ENCODE measurements around the gene CTIF.
"Not testable (repeated sequence)": the region's sequence is repeated elsewhere in the genome, so short reads cannot be mapped to it uniquely, and the experiment has no call there.

CTIF gene

DNA sequence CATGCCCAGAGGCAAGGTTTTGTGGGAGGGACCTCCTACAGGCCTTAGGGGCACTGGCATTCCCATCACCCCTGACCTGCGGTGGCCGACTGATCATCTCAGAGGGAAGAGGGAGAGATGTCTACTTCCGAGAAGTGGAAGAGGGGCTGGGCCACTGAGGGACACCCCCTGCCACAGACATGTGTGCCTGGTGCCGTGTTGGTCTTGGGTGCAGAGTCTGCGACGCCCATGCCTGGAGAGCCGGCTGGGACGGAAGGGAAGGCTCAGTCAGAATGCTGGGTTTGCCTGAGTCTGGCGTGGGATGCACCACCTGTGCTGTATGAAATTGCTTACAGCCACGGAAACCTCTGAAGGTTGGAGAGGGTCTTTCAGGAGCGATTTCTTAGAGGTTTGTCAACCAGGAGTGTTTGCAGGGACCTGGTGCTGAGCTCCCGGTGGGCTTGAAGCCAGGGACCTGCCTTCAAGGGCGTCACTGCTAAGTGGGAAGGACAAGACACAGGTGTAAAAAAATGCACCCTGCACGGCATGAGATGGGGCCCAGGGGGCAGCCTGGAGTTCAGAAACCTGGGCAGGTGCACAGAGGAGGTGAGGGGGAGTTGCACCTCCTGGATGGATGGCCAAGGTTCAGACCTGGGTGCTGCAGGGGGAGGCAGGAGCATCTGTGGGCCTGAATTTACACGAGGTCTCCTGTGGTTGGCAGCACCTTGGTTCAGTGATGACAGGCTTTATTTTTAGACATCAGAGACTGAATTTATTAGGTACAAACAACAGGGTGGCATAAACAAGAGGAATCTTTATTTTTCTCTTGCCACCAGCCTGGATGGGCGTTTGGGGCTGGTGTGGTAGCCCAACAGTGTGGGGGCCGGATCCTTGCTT, 100.3 kb downstream of the CTIF start:
- Mint-ChIP-seq H3K4me3 (no peak overlapping the region), H3K9me3 (no peaks in the 10 kb centered on the region), H3K4me1 (no peaks in the 10 kb centered on the region), H3K36me3 (no peaks in the 10 kb centered on the region), H3K27ac (no peak overlapping the region), H3K27me3 (no peaks in the 10 kb centered on the region)

DNA sequence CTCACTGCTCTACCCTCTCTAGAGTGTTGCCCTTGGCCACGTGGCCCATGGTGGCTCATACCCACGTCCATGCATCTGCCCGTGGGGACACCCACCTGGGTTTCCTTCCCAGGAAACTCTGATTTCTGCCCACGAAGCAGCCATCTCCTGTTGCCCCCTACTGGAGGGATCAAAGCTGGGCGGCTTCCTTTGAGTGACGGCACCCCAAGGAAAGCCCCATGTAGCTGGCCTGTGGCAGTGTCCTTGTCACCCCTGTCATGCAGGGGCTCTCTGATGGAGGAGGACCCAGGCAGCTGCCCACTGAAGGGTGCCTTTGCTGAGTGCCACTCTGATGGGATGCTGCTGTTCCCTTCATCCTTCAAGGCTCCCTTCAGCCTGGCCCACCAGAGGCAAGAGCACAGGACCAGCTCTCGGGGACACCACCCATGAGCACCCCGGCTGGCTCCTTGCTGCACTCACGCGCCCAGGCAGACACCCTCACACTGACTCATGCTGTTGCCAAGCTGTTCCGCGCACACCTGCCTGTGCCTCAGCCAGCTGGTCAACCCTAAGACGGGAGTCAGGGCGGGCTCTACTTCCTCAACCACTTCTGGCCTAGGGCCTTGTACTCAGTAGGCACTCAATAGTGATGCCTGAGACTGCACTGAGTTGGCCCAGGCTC, 101.1 kb downstream of the CTIF start:
- no peaks in the 10 kb centered on the region for H3K9me3 Mint-ChIP-seq

DNA sequence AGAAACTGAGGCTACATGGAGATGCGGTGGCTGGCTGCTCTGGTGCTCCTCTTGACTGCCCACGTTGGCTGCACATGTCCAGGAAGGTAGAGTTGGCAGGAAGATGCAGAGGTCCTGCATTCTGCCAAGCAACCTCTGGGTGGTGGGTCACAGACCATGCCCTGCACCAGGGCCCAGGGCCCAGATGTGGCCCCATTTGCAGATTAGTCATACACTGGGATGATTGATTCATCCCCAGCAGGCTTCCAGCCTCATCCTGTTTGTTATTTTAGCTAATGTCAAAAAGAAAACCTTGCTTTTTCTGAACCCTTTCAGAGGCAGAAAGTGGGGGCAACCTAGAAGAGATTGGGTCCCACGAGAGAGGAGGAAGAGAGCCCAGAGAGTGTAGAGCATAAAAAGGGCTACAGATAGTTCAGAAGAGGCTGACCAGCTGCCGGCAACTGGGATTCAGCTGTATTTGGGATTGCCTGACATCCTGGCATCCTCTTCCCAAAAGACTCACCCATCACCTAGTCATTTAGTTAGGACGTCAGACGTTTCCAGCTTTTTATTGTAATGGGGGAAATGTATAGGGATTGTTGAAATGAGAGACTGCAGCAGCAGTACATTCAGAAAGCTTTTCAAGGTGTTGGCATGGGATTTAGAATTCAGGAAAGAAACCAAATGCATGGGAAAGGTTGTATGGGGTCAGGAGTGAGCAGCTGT, 101.9 kb downstream of the CTIF start:
- no peaks in the 10 kb centered on the region for H3K36me3 Mint-ChIP-seq
- H3K27me3 Mint-ChIP-seq, result no peaks in the 10 kb centered on the region
- H3K4me1 Mint-ChIP-seq, result no peaks in the 10 kb centered on the region
- no peak overlapping the region for H3K27ac Mint-ChIP-seq
- no peak overlapping the region for H3K4me3 Mint-ChIP-seq
- H3K9me3 Mint-ChIP-seq, result no peaks in the 10 kb centered on the region

More for the DNA sequence above, 101.1 kb downstream of the CTIF start:
- H3K27me3 Mint-ChIP-seq, result no peaks in the 10 kb centered on the region
- H3K27ac Mint-ChIP-seq, result no peak overlapping the region
- no peaks in the 10 kb centered on the region for H3K4me1 Mint-ChIP-seq
- no peaks in the 10 kb centered on the region for H3K36me3 Mint-ChIP-seq
- H3K4me3 Mint-ChIP-seq, result no peak overlapping the region

DNA sequence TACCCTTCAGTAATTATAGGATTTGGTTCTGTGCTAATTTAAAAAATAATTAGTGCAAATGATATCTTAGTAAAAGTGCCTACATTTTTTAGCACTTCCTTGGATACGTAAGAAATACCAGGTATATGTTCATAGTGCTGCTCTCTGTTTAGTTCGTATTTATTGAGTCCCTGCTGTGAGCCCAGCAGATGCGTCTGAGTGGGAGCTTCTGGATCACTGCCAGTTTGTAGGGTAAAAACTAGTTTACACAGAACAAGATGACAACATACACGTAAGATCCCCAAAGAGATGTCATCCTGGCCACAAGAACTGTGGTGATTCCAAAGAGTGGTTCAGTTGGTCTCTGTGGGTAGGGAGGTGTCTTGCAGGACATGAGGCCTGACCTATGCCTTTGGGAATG, 103.2 kb downstream of the CTIF start:
- Mint-ChIP-seq H3K27me3 (no peaks in the 10 kb centered on the region), H3K4me3 (no peak overlapping the region), H3K4me1 (no peaks in the 10 kb centered on the region), H3K36me3 (no peaks in the 10 kb centered on the region), H3K9me3 (no peaks in the 10 kb centered on the region), H3K27ac (no peak overlapping the region)

DNA sequence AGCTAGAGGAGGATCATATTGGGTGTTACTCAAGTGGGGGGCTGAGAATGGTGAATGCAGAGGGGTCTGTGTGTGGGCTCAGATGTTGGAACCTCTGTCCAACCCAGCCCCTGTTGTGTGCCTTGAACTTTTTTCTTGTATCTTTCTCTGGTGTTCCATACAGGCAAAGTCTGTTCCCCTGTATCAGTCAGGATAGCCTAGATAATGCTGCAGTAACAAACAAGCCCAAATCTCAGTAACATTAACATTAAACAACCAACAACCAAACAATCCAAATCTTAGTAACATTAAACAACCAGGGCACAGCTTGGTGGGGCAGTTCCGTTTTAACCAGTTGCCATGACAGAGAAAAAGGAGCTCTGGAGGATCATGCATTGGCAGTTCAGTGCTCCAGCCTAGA, 103.7 kb downstream of the CTIF start:
- Mint-ChIP-seq H3K27ac (no peak overlapping the region), H3K27me3 (no peaks in the 10 kb centered on the region), H3K9me3 (no peaks in the 10 kb centered on the region), H3K4me3 (no peak overlapping the region), H3K36me3 (no peaks in the 10 kb centered on the region), H3K4me1 (no peaks in the 10 kb centered on the region)

DNA sequence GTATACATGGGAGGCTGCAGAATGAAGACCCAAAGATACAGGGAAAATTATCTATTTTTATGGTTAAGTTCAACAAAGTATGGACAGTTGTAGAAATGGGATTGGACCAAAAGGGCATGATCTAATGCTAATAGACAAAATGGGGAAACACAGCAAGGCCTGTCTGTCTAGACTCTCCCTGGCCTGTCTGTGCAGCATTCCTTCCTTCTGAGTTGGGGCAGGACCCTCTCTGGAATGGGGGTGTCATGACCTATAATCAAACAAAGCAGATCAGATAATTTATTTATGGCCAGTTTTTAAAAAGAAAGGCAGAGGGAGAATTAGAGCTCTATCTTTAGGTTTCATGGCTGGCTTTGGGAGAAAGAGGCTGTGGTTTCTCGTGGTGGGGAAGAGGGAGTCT, 104.4 kb downstream of the CTIF start:
- Mint-ChIP-seq H3K9me3 (no peaks in the 10 kb centered on the region), H3K36me3 (no peaks in the 10 kb centered on the region), H3K27me3 (no peaks in the 10 kb centered on the region), H3K4me3 (no peak overlapping the region), H3K4me1 (no peaks in the 10 kb centered on the region), H3K27ac (no peak overlapping the region)

DNA sequence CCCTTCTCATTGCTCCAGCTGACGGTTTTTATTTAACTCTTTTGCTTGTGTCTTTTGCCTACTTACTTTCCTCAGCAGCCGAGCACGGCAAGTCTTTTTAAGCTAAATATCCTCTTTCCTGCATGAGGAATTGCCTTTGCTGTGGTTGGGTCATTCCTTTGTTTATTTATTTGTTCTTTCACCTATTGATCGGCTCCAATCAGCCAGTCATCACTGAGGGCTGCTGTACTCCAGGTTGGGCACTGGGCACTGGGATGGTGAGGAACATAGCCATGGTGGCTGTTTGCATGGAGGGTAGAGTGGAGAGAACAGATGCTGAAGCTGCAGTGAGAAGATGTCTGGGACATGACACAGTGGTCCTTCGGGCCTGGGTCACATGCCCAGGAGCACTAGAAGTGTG, 105.2 kb downstream of the CTIF start:
- no peak overlapping the region for H3K4me3 Mint-ChIP-seq
- H3K27me3 Mint-ChIP-seq, result no peaks in the 10 kb centered on the region
- H3K4me1 Mint-ChIP-seq, result no peaks in the 10 kb centered on the region
- no peak overlapping the region for H3K27ac Mint-ChIP-seq
- H3K36me3 Mint-ChIP-seq, result no peaks in the 10 kb centered on the region
- H3K9me3 Mint-ChIP-seq, result no peaks in the 10 kb centered on the region

DNA sequence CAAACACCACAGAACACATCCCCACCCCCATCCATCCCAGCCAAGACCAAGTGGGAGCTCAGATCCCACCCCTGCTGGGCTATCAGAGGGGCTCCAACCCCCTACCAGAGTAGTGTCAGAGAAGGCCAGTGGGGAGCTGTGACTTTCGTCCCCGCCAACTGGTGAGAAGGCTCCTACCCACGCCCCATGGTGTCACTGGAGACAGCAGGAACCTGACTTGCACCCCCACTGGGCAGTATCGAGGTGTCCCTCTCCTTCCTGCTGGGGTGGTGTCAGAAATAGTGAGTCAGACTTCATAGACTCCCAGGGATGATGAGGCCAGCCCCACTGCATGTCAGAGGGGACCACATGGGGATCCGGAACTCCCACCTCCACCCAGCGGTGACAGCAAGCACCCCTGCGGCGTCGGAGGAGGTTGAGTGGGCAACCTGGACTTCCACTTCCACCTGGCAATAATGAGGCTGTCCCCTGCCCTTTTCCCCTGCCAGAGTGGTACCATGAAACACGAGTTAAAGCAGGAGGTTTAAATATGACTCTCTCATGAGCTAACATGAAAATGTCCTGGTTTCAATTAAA, 106.7 kb downstream of the CTIF start:
- Mint-ChIP-seq H3K36me3 (no peaks in the 10 kb centered on the region), H3K27me3 (no peaks in the 10 kb centered on the region), H3K4me1 (no peaks in the 10 kb centered on the region), H3K4me3 (no peak overlapping the region), H3K27ac (no peak overlapping the region), H3K9me3 (no peaks in the 10 kb centered on the region)

DNA sequence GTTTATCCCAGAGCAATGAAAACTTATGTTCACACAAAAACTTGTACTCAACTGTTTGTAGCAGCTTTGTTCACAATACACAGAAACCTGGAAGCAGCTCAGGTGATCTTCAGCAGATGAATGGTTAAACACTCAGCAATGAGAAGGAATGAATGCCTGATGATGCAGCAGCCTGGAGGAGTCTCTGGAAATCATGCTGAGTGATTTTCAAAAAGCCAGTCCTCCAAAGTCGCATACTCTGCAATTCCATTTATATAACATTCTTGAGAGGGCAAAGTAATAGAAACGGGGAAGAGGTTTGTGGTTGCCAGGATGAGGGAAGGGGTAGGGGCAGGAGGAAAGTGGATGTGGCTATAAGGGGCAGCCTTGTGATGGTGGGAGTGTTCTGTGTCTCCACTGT, 108.1 kb downstream of the CTIF start:
- H3K4me1 Mint-ChIP-seq, result no peaks in the 10 kb centered on the region
- H3K27ac Mint-ChIP-seq, result no peak overlapping the region
- H3K4me3 Mint-ChIP-seq, result no peak overlapping the region

DNA sequence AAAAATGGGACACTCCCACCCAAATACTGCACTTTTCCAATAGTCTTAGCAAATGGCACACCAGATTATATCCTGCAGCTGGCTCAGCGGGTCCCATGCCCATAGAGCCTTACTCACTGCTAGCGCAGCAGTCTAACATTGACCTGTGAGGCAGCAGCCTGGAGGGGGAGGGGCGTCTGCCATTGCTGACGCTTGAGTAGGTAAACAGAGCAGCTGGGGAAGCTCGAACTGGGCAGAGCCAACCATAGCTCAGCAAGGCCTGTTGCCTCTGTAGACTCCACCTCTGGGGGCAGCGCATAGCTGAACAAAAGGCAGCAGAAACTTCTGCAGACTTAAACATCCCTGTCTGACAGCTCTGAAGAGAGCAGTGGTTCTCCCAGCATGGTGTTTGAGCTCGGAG, 110.4 kb downstream of the CTIF start:
- H3K9me3 Mint-ChIP-seq, result no peaks in the 10 kb centered on the region
- H3K4me1 Mint-ChIP-seq, result no peaks in the 10 kb centered on the region
- no peaks in the 10 kb centered on the region for H3K36me3 Mint-ChIP-seq
- no peaks in the 10 kb centered on the region for H3K27me3 Mint-ChIP-seq
- no peak overlapping the region for H3K4me3 Mint-ChIP-seq
- no peak overlapping the region for H3K27ac Mint-ChIP-seq

More for the DNA sequence above, 108.1 kb downstream of the CTIF start:
- Mint-ChIP-seq H3K27me3 (no peaks in the 10 kb centered on the region), H3K36me3 (no peaks in the 10 kb centered on the region), H3K9me3 (no peaks in the 10 kb centered on the region)

DNA sequence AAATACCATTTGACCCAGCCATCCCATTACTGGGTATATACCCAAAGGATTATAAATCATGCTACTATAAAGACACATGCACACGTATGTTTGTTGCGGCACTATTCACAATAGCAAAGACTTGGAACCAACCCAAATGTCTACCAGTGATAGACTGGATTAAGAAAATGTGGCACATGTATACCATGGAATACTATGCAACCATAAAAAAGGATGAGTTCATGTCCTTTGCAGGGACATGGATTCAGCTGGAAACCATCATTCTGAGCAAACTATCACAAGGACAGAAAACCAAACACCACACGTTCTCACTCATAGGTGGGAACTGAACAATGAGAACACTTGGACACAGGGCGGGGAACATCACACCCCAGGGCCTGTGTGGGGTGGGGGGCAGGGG, 115.8 kb downstream of the CTIF start:
- H3K27ac Mint-ChIP-seq, H3K27me3 Mint-ChIP-seq, H3K4me1 Mint-ChIP-seq, H3K9me3 Mint-ChIP-seq, H3K36me3 Mint-ChIP-seq, H3K4me3 Mint-ChIP-seq: not testable (repeated sequence)

DNA sequence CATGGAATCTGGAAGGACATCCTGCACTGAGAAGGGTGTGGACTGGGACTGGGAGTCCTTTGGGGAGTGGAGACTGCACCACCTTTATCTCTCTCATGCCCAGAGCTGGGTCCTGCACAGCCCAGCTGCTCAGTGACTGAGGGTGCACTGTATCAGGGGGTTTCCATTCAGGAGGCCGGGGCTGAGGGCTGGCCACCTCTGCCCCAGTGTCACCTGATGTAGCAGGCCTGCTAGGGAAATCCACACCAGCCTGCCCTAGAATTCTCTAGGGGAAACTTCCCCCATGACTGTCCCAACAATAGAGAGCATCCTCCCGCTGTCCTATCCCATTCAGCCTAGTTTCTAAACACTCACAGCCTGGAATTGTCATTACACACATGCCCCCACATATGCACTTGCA, 116.7 kb downstream of the CTIF start:
- Mint-ChIP-seq H3K27me3 (no peaks in the 10 kb centered on the region), H3K4me1 (no peaks in the 10 kb centered on the region)

DNA sequence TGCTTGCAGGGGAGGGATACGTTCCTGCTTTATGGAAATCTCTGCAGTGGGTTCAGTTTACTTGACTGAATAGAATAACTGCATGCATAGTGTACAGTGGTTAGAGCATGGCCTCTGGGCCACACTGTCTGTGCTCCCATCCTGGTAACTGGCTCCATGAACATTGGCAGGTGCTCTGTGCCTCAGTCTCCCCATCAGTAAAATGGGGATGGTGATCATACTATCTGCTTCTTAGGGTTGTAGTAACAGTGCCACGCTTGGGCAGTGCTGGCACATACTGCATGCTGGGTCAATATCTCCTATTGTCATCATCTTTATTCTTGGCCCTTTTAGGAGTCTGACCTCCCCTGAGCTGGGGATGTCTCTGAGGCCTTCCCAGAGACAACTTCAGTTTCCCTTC, 117.3 kb downstream of the CTIF start:
- no peaks in the 10 kb centered on the region for H3K36me3 Mint-ChIP-seq
- no peaks in the 10 kb centered on the region for H3K9me3 Mint-ChIP-seq
- H3K27ac Mint-ChIP-seq, result no peak overlapping the region
- H3K27me3 Mint-ChIP-seq, result no peaks in the 10 kb centered on the region
- no peaks in the 10 kb centered on the region for H3K4me1 Mint-ChIP-seq
- H3K4me3 Mint-ChIP-seq, result no peak overlapping the region

More for the DNA sequence above, 116.7 kb downstream of the CTIF start:
- no peak overlapping the region for H3K27ac Mint-ChIP-seq
- no peaks in the 10 kb centered on the region for H3K36me3 Mint-ChIP-seq
- no peaks in the 10 kb centered on the region for H3K9me3 Mint-ChIP-seq
- no peak overlapping the region for H3K4me3 Mint-ChIP-seq

DNA sequence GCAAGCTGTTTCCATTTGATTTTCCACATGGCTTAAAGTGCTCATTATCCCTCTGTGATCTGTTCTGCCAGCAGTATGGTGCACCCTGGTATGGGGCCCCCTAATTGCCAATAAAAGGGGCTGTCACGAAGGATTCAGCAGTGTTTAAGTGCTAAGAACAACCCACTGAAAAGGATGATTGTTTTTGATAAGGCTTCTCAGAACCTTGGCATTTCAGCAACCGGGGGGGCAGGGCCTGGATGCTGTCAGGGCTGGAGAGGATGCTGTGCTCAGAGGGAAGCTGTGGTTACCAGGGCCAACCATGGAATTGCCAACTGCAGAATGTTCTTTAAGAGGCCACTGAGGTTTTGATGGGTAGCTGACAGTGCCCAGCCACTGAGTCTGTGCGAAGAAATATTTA, 117.8 kb downstream of the CTIF start:
- H3K9me3 Mint-ChIP-seq, result no peaks in the 10 kb centered on the region
- no peaks in the 10 kb centered on the region for H3K36me3 Mint-ChIP-seq
- H3K27ac Mint-ChIP-seq, result no peak overlapping the region
- no peaks in the 10 kb centered on the region for H3K27me3 Mint-ChIP-seq
- no peaks in the 10 kb centered on the region for H3K4me1 Mint-ChIP-seq
- H3K4me3 Mint-ChIP-seq, result no peak overlapping the region

DNA sequence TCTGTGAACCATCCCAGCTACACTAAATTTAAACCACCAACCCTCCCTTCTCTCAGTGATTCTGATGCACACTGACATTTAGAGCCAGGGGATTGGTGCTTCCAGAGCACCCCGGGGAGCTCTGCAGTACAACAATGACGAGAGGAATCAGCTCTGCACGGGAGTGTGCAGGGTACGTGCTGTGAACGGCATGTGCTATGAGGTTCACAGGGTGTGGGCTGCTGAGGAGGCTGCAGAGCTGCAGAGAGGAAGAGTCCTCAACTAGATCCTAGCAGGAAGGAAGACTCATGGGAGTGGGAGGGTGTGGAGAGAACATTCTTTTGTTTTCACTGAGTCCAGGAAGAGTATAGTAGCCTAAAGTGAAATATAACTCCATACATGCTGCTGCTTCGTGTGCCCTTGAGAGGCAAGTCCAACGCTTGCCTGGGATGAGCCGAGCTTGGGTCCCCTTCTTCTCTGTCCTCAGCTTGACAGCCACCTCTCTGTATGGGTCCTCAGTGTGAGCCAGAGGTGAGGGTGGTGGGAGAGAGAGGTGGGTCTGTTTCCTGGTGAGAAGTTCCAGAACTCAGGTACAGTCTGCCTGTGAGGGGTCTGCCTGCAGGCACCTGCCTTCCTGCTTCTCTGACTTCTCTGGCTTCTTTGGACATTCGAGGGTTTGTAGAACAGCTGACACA, 118.8 kb downstream of the CTIF start:
- H3K4me1 Mint-ChIP-seq, result no peaks in the 10 kb centered on the region
- H3K27me3 Mint-ChIP-seq, result no peaks in the 10 kb centered on the region
- H3K27ac Mint-ChIP-seq, result no peak overlapping the region
- no peaks in the 10 kb centered on the region for H3K36me3 Mint-ChIP-seq
- no peaks in the 10 kb centered on the region for H3K9me3 Mint-ChIP-seq
- no peak overlapping the region for H3K4me3 Mint-ChIP-seq

All from activated naive CD4-positive, alpha-beta T cell treated with anti-CD3 and anti-CD28 coated beads, Interleukin-2, amount 50 U/mL, for 24 hours (primary cell).